ENCODE measurements around the gene NDST1.

NDST1 gene

DNA sequence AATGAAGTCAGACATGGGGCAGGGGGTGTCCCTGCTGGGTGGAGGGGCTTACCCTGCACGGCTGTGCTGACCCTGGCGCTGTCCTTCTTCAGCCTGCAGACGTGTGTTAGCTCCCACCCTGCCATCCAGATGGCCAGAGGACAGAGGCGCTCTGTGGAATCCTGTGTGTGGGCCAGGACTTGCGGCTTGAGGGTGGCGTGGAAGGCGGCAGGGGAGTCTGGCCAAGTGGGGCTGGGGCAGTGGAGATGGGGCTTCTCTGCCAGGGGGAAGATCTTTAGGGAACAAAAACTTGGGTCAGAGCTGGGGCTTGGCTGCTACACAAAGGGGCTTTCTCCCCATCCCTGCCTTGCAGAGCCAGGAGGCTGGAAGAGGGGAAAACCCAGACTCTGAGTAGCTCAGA, 86.1 kb downstream of the NDST1 start:
- Histone ChIP-seq H3K4me3 (ENCODE audit: low read depth, low read length, poor library complexity, severe bottlenecking) (no peak overlapping the region), H3K4me1 (ENCODE audit: insufficient read depth, low read length, severe bottlenecking) (no peaks in the 10 kb centered on the region), H3K9me3 (ENCODE audit: low read length) (no peaks in the 10 kb centered on the region), H4K20me1 (ENCODE audit: insufficient read depth, low read length) (no peaks in the 10 kb centered on the region), H3K9me2 (ENCODE audit: low read depth, low read length) (no peaks in the 10 kb centered on the region), H3K79me2 (ENCODE audit: insufficient read depth, low read length) (no peaks in the 10 kb centered on the region), H3K27me3 (ENCODE audit: insufficient read depth, low read length) (no peaks in the 10 kb centered on the region), H3K9ac (ENCODE audit: low read length) (no peak overlapping the region), H3K36me3 (ENCODE audit: insufficient read depth, low read length) (no peaks in the 10 kb centered on the region), H3F3A (ENCODE audit: insufficient read depth, low read length) (no peaks in the 10 kb centered on the region), H3K4me2 (ENCODE audit: low read length) (no peak overlapping the region), H2AFZ (ENCODE audit: low read length) (no peak overlapping the region), H3K27ac (ENCODE audit: low read depth, low read length, poor library complexity, severe bottlenecking) (no peak overlapping the region)
- no peak for TF ChIP-seq EZH2 (IDR thresholded peaks at IDR 0.05; ENCODE audit: borderline replicate concordance, low read length)
- TF ChIP-seq, protein P1, sequence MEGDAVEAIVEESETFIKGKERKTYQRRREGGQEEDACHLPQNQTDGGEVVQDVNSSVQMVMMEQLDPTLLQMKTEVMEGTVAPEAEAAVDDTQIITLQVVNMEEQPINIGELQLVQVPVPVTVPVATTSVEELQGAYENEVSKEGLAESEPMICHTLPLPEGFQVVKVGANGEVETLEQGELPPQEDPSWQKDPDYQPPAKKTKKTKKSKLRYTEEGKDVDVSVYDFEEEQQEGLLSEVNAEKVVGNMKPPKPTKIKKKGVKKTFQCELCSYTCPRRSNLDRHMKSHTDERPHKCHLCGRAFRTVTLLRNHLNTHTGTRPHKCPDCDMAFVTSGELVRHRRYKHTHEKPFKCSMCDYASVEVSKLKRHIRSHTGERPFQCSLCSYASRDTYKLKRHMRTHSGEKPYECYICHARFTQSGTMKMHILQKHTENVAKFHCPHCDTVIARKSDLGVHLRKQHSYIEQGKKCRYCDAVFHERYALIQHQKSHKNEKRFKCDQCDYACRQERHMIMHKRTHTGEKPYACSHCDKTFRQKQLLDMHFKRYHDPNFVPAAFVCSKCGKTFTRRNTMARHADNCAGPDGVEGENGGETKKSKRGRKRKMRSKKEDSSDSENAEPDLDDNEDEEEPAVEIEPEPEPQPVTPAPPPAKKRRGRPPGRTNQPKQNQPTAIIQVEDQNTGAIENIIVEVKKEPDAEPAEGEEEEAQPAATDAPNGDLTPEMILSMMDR (IDR thresholded peaks at IDR 0.05; ENCODE audit: low read length), result no peak

DNA sequence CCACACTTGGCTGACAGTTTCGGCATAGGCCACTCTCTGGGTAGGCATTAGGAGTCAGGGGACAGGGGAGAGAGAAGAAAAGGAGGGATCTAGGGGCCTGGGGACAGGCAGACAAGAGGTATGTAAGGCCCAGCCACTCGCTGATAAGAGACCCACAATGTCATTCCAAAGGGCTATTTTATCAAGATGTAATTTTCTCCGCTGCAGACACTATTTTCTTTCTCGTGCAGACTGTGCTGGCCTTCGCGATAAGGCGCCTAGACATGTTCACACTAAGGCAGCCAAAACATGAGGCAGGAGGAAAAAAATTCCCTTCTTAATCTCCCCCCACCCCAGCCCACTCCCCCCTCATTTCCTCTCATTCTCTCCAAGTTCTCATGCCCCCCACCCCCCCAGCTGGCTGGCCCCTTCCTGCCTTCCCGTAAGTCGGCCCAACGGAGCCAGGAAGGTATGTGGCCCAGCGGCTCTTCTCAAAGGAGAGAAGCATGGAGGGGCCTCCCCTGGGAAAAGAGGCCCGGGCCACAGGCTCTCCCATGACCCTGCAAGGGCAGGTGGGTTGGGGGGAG, 87.6 kb downstream of the NDST1 start:
- Histone ChIP-seq H2AFZ (ENCODE audit: low read length) (no peak overlapping the region), H3K79me2 (ENCODE audit: insufficient read depth, low read length) (no peaks in the 10 kb centered on the region), H3K36me3 (ENCODE audit: insufficient read depth, low read length) (no peaks in the 10 kb centered on the region), H3K4me1 (ENCODE audit: insufficient read depth, low read length, severe bottlenecking) (no peaks in the 10 kb centered on the region), H3F3A (ENCODE audit: insufficient read depth, low read length) (no peaks in the 10 kb centered on the region), H4K20me1 (ENCODE audit: insufficient read depth, low read length) (no peaks in the 10 kb centered on the region), H3K9ac (ENCODE audit: low read length) (no peak overlapping the region), H3K4me3 (ENCODE audit: low read depth, low read length, poor library complexity, severe bottlenecking) (no peak overlapping the region), H3K9me3 (ENCODE audit: low read length) (no peaks in the 10 kb centered on the region), H3K27ac (ENCODE audit: low read depth, low read length, poor library complexity, severe bottlenecking) (no peak overlapping the region), H3K4me2 (ENCODE audit: low read length) (no peak overlapping the region), H3K27me3 (ENCODE audit: insufficient read depth, low read length) (no peaks in the 10 kb centered on the region), H3K9me2 (ENCODE audit: low read depth, low read length) (no peaks in the 10 kb centered on the region)
- TF ChIP-seq, protein P1 (IDR thresholded peaks at IDR 0.05; ENCODE audit: low read length), result no peak
- TF ChIP-seq EZH2 (IDR thresholded peaks at IDR 0.05; ENCODE audit: borderline replicate concordance, low read length), result no peak

DNA sequence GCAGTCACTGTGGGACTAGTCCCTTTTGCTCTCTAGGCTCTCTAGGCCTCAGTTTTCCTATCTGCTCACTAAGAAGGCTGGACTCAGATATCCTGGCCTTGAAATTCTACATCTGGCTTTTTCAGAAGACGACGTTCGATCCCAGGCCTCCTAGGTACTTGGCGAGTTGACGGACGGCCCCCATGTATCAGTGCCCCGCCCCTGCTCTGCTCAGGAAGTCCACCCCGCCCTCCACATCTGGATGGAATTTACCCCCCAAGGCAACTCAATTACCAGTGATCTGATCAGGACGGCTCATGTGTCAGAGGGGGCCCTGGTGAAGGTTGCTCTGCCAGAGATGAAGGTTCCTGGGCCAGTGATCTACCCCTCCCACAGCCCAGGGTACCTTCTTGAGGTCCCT, 88.4 kb downstream of the NDST1 start:
- Histone ChIP-seq H3K9me3 (ENCODE audit: low read length) (no peaks in the 10 kb centered on the region), H2AFZ (ENCODE audit: low read length) (no peak overlapping the region), H3K4me2 (ENCODE audit: low read length) (no peak overlapping the region), H3K36me3 (ENCODE audit: insufficient read depth, low read length) (no peaks in the 10 kb centered on the region), H3K9me2 (ENCODE audit: low read depth, low read length) (no peaks in the 10 kb centered on the region), H3K9ac (ENCODE audit: low read length) (no peak overlapping the region), H3K4me1 (ENCODE audit: insufficient read depth, low read length, severe bottlenecking) (no peaks in the 10 kb centered on the region), H3K79me2 (ENCODE audit: insufficient read depth, low read length) (no peaks in the 10 kb centered on the region), H3K4me3 (ENCODE audit: low read depth, low read length, poor library complexity, severe bottlenecking) (no peak overlapping the region), H4K20me1 (ENCODE audit: insufficient read depth, low read length) (no peaks in the 10 kb centered on the region), H3K27me3 (ENCODE audit: insufficient read depth, low read length) (peaks cover 1% of the 10 kb centered on the region; the same call in 1 of the 2 replicates), H3F3A (ENCODE audit: insufficient read depth, low read length) (no peaks in the 10 kb centered on the region), H3K27ac (ENCODE audit: low read depth, low read length, poor library complexity, severe bottlenecking) (no peak overlapping the region)
- TF ChIP-seq, protein P1 (IDR thresholded peaks at IDR 0.05; ENCODE audit: low read length), result no peak
- TF ChIP-seq EZH2 (IDR thresholded peaks at IDR 0.05; ENCODE audit: borderline replicate concordance, low read length), result no peak
